ENCODE data around the gene LPAR1.

DNA sequence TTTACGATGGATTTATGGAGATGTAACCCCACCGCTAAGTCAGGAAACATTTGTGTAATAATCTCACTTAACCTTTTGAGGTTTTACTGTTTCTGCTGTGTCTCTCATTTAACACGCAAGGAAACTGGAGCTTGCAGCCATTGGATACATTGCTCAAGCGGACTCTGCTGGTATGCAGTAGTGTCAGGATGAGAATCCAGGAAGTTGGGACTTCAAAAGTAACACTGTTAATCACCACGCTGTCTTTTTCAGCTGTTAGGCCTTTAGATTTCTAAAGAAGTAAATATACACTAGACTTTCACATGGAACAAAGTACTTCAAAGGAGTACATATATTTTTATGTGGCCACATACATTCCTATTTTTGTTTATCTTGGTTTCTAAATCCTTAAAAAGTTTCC is 114.7 kb downstream of the LPAR1 start:
- TF ChIP-seq ZNF629 (tag by site-specific recombination; IDR thresholded peaks at IDR 0.05) (no peak), ZNF433 (tag by site-specific recombination; IDR thresholded peaks at IDR 0.05; ENCODE audit: low read depth) (no peak), ZNF274 (IDR thresholded peaks at IDR 0.05; ENCODE audit: low read length) (no peak), ZNF274 (tag by site-specific recombination; IDR thresholded peaks at IDR 0.05; ENCODE audit: borderline replicate concordance) (no peak)
- TF ChIP-seq, protein P1, sequence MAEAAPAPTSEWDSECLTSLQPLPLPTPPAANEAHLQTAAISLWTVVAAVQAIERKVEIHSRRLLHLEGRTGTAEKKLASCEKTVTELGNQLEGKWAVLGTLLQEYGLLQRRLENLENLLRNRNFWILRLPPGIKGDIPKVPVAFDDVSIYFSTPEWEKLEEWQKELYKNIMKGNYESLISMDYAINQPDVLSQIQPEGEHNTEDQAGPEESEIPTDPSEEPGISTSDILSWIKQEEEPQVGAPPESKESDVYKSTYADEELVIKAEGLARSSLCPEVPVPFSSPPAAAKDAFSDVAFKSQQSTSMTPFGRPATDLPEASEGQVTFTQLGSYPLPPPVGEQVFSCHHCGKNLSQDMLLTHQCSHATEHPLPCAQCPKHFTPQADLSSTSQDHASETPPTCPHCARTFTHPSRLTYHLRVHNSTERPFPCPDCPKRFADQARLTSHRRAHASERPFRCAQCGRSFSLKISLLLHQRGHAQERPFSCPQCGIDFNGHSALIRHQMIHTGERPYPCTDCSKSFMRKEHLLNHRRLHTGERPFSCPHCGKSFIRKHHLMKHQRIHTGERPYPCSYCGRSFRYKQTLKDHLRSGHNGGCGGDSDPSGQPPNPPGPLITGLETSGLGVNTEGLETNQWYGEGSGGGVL (tag by site-specific recombination; IDR thresholded peaks at IDR 0.05), result no peak
- TF ChIP-seq, protein P2, sequence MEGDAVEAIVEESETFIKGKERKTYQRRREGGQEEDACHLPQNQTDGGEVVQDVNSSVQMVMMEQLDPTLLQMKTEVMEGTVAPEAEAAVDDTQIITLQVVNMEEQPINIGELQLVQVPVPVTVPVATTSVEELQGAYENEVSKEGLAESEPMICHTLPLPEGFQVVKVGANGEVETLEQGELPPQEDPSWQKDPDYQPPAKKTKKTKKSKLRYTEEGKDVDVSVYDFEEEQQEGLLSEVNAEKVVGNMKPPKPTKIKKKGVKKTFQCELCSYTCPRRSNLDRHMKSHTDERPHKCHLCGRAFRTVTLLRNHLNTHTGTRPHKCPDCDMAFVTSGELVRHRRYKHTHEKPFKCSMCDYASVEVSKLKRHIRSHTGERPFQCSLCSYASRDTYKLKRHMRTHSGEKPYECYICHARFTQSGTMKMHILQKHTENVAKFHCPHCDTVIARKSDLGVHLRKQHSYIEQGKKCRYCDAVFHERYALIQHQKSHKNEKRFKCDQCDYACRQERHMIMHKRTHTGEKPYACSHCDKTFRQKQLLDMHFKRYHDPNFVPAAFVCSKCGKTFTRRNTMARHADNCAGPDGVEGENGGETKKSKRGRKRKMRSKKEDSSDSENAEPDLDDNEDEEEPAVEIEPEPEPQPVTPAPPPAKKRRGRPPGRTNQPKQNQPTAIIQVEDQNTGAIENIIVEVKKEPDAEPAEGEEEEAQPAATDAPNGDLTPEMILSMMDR (tag by site-specific recombination; IDR thresholded peaks at IDR 0.05), result no peak
